Ascending aorta (tissue), 2 donors: Measurements from ENCODE around the gene EPPIN. TPM values are rescaled to one million over a fixed set of nuclear protein-coding genes. Genes with fewer than 3 reads are reported as not detected.
"Not testable (repeated sequence)": the region's sequence is repeated elsewhere in the genome, so short reads cannot be mapped to it uniquely, and the experiment has no call there.

Experiments
- DNase-seq, 2 donors: peaks; one replicate each; pipeline ENCODE4 v3.0.0-alpha.2; 2019; ENCODE audit warnings: low spot score in 2 of 2
- H3K27ac ChIP-seq, 2 donors: fragments of 200-600 bp; sonication (generic); one replicate each; pipeline ENCODE4 v1.5.1; 2016 to 2017; ENCODE audit warnings: mild to moderate bottlenecking in 1 of 2
- H3K27me3 ChIP-seq: fragments of 200-600 bp; sonication (generic); one replicate; pipeline ENCODE4 v1.5.1; 2017
- H3K36me3 ChIP-seq, 2 donors: fragments of 200-600 bp; sonication (generic); one replicate each; pipeline ENCODE4 v1.5.1; 2016
- H3K4me1 ChIP-seq, 2 donors: fragments of 200-600 bp; sonication (generic); one replicate each; pipeline ENCODE4 v1.5.1; 2016 to 2017; ENCODE audit warnings: mild to moderate bottlenecking in 1 of 2
- H3K4me3 ChIP-seq, 2 donors: fragments of 200-600 bp; sonication (generic); one replicate each; pipeline ENCODE4 v1.5.1; 2016 to 2017; ENCODE audit warnings: mild to moderate bottlenecking in 1 of 2
- H3K9me3 ChIP-seq, 2 donors: fragments of 200-600 bp; sonication (generic); one replicate each; pipeline ENCODE4 v1.5.1; 2016
- intact Hi-C: fragments of 100-400 bp; cut with DNase I; formaldehyde crosslinking; loops from one replicate; pipeline ENCODE4 v1.15.1; 2023
- total RNA-seq: library from RNA; depleted of rRNA; stranded (reverse); fragments of >200 nt; gene quantifications from one replicate; pipeline ENCODE4 v1.1.0, GENCODE V29; 2016
- TF ChIP-seq, protein P1 (sequence below), 3 experiments: fragments of 200-600 bp in 2 of 3; fragments of 450-650 bp in 1 of 3; sonication (generic) in 2 of 3; IDR thresholded peaks; one replicate each; pipeline ENCODE4 v1.5.1; 2016 to 2019; ENCODE audit warnings: antibody characterized with exemption in 3 of 3, mild to moderate bottlenecking in 1 of 3, moderate library complexity in 1 of 3

Gene EPPIN
- total RNA-seq, 1 donor from 2014 or later, result not detected

DNA sequence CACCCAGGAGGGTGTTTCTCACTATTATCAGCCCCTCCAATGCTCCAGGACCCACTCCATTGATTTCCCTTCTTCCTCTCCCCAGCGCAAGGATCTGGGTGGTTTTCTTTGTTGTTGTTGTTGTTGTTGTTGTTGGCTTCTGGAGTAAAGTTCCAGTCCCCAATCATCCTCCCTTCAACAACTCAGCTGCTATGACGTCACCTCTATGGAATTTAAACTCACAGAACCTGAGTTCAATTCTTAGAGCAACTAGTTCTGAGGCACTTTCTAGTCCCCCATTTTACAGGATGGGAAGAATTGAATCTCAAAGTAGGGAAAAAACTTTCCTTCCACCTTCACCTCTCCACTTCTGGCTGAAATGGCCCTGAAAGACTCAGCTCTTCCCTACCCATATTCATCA lies 41.6 kb upstream of the EPPIN start:
- TF ChIP-seq, protein P1, sequence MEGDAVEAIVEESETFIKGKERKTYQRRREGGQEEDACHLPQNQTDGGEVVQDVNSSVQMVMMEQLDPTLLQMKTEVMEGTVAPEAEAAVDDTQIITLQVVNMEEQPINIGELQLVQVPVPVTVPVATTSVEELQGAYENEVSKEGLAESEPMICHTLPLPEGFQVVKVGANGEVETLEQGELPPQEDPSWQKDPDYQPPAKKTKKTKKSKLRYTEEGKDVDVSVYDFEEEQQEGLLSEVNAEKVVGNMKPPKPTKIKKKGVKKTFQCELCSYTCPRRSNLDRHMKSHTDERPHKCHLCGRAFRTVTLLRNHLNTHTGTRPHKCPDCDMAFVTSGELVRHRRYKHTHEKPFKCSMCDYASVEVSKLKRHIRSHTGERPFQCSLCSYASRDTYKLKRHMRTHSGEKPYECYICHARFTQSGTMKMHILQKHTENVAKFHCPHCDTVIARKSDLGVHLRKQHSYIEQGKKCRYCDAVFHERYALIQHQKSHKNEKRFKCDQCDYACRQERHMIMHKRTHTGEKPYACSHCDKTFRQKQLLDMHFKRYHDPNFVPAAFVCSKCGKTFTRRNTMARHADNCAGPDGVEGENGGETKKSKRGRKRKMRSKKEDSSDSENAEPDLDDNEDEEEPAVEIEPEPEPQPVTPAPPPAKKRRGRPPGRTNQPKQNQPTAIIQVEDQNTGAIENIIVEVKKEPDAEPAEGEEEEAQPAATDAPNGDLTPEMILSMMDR (IDR thresholded peaks at IDR 0.05), result no peak
- intact Hi-C loops, result no loop called here
- no peak for DNase-seq

GRCh38 chr20:45585986-45586385 lies 38.8 kb upstream of the EPPIN start:
- intact Hi-C loops, H3K27me3 ChIP-seq, H3K27ac ChIP-seq, H3K4me1 ChIP-seq, H3K9me3 ChIP-seq, H3K36me3 ChIP-seq, H3K4me3 ChIP-seq, DNase-seq: not testable (repeated sequence)

More for the DNA sequence above, 41.6 kb upstream of the EPPIN start:
- Histone ChIP-seq H3K4me3 (no peak overlapping the region), H3K36me3 (no peaks in the 10 kb centered on the region), H3K27me3 (no peaks in the 10 kb centered on the region), H3K27ac (no peak overlapping the region), H3K4me1 (no peaks in the 10 kb centered on the region), H3K9me3 (no peaks in the 10 kb centered on the region)

DNA sequence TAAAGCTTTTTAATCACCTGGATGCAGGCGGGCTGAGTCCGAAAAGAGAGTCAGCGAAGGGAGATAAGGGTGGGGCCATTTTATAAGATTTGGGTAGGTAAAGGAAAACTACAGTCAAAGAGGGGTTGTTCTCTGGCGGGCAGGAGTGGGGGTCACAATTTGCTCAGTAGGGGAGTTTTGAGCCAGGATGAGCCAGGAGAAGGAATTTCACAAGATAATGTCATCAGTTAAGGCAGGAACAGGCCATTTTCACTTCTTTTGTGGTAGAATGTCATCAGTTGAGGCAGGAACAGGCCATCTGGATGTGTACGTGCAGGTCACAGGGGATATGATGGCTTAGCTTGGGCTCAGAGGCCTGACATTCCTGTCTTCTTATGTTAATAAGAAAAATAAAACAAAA lies 37.1 kb upstream of the EPPIN start:
- H3K4me1 ChIP-seq, H3K27me3 ChIP-seq, intact Hi-C loops, H3K4me3 ChIP-seq, H3K36me3 ChIP-seq, DNase-seq, H3K27ac ChIP-seq, H3K9me3 ChIP-seq: not testable (repeated sequence)

GRCh38 chr20:45583502-45583901 lies 36.3 kb upstream of the EPPIN start:
- H3K4me1 ChIP-seq, result no peaks in the 10 kb centered on the region
- H3K9me3 ChIP-seq, result no peaks in the 10 kb centered on the region
- no peak overlapping the region for H3K4me3 ChIP-seq
- H3K27me3 ChIP-seq, result no peaks in the 10 kb centered on the region
- no peak overlapping the region for H3K27ac ChIP-seq
- DNase-seq, result no peak
- TF ChIP-seq, protein P1 (IDR thresholded peaks at IDR 0.05), result no peak
- no peaks in the 10 kb centered on the region for H3K36me3 ChIP-seq
- intact Hi-C loops, result no loop called here

GRCh38 chr20:45581702-45582101 lies 34.5 kb upstream of the EPPIN start:
- no peak overlapping the region for H3K27ac ChIP-seq
- TF ChIP-seq, protein P1 (IDR thresholded peaks at IDR 0.05), result no peak
- no peaks in the 10 kb centered on the region for H3K27me3 ChIP-seq
- no peak for DNase-seq
- H3K9me3 ChIP-seq, result no peaks in the 10 kb centered on the region
- no peaks in the 10 kb centered on the region for H3K4me1 ChIP-seq
- no peak overlapping the region for H3K4me3 ChIP-seq
- intact Hi-C loops, result no loop called here
- no peaks in the 10 kb centered on the region for H3K36me3 ChIP-seq

DNA sequence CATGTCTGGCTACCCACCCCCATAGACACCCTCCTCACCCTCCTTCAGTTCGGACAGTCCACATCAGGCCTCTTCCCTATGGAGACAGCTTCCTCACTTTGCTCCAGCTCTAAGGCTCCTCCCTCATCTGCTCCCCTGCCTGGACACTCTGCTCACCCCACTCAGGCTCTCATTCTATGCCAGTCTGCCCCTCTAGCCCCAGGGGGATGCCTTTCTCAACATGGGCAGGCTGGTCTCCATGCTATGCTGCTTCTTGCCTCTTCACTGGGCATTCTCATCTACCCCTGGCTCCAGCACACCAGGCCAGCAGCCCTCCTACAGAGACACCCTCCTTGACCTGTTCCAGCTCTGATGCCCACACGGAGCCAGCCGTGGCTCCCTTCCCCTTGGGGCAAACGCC lies 32.0 kb upstream of the EPPIN start, which contains the start of gene WFDC8:
TSS of gene WFDC8 (minus strand) at position 101 of the 400 bp plus-strand sequence. CDS start at position 64, 37 bp downstream.
- Histone ChIP-seq H3K9me3 (no peaks in the 10 kb centered on the region), H3K36me3 (no peaks in the 10 kb centered on the region), H3K27me3 (no peaks in the 10 kb centered on the region), H3K4me3 (no peak within 1 kb of the TSS), H3K27ac (no peak within 1 kb of the TSS), H3K4me1 (no peaks in the 10 kb centered on the region)
- intact Hi-C loops, result no loop called here
- TF ChIP-seq, protein P1 (IDR thresholded peaks at IDR 0.05), result no peak
- no peak for DNase-seq

DNA sequence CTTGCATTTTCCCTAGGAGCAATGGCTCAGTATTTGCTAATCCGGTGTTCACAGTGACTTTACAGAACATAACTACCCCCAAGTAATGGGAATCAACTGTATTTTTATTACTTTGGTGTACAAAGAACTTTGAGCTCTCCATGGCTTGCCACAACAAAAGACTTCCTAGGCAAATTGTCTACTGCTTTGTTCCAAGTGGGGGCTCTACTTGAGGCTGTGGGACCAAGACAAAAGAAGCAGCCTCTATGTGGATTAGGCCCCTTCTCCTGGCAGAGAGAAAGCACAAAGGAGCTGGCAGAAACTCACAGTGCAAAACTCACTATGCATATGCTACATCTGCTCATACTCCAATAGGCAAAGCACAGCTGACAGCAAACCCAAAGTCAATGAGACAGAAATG lies 31.0 kb upstream of the EPPIN start:
- H3K27ac ChIP-seq, result no peak overlapping the region
- TF ChIP-seq, protein P1 (IDR thresholded peaks at IDR 0.05), result no peak
- intact Hi-C loops, result no loop called here

More for the DNA sequence above, 31.0 kb upstream of the EPPIN start:
- no peak overlapping the region for H3K4me3 ChIP-seq
- no peaks in the 10 kb centered on the region for H3K36me3 ChIP-seq
- no peaks in the 10 kb centered on the region for H3K27me3 ChIP-seq
- no peaks in the 10 kb centered on the region for H3K9me3 ChIP-seq
- DNase-seq, result no peak
- H3K4me1 ChIP-seq, result no peaks in the 10 kb centered on the region
